Measurements from ENCODE around the gene LYRM9.
"Not testable (repeated sequence)": the region's sequence is repeated elsewhere in the genome, so short reads cannot be mapped to it uniquely, and the experiment has no call there.

The LYRM9 gene

DNA sequence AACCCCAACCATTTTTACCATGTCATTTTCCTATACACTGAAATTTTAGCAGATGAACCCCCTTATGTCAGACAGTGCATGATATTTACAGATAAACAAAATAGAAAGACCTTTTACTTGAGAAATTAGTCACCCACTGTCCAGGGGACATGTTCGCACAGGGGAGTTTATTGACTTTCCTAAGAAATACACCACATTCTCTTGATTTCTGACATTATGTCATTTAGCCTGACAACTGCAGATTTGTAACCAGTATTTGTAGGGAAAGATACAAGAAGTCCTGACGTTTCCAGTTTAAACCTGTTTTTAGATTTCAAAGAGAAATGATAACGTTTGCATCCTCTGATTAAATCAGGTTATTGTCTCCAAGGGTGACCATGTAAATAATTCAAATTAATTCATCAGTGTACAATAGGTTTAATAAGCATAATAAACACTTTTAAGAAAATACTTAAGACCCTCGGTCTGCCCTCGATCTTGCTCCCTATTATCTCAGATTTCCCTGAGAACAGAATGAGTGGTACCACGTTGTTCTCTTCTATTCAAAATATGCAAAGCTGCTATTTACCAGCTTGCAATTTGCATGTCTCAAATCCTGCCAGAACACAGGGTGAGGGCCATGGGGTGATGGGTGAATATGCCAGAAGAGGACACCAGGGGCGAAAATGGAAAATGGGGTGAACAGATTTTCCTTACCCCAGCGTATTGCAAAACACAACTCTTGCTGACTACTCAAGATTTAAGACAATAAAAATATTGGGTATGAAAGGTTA is 2.1 kb upstream of the LYRM9 start:
- TF ChIP-seq, protein P1, sequence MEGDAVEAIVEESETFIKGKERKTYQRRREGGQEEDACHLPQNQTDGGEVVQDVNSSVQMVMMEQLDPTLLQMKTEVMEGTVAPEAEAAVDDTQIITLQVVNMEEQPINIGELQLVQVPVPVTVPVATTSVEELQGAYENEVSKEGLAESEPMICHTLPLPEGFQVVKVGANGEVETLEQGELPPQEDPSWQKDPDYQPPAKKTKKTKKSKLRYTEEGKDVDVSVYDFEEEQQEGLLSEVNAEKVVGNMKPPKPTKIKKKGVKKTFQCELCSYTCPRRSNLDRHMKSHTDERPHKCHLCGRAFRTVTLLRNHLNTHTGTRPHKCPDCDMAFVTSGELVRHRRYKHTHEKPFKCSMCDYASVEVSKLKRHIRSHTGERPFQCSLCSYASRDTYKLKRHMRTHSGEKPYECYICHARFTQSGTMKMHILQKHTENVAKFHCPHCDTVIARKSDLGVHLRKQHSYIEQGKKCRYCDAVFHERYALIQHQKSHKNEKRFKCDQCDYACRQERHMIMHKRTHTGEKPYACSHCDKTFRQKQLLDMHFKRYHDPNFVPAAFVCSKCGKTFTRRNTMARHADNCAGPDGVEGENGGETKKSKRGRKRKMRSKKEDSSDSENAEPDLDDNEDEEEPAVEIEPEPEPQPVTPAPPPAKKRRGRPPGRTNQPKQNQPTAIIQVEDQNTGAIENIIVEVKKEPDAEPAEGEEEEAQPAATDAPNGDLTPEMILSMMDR (conservative IDR thresholded peaks at IDR 0.05), result no peak
- no peak overlapping the region for H3K27ac ChIP-seq

DNA sequence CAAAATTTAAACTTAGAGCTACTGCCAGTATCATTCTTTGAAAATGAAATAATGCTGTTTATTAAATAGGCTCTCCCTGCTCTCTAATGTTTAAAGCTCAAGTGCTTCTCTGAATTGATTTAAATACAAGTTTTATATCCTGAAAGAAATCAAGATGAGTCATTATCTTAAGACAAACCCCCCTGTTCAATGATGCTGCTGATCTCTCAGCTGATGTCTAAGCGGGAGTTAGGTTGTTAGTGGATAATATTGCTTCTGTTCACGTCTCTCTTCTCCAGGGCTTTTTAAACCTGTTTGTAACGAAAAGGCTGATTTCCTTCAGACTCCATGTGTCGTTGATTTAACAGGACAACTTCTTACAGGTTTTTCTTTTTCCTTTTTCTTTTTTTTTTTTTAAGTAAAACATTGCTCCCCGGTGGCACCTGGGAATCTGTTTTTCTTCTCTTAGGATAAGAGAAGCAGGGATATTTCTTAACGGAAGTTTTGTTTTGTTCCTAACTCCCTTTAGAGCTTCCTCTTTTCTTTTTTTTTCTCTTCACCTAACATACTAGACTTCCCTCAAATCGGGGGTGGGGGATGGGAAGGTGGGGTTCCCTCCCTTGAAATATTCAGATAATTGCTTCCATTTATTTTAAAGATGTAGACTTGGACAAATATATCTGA is 807 bp upstream of the LYRM9 start:
- TF ChIP-seq, protein P1 (conservative IDR thresholded peaks at IDR 0.05), result no peak
- H3K27ac ChIP-seq, result no peak overlapping the region

DNA sequence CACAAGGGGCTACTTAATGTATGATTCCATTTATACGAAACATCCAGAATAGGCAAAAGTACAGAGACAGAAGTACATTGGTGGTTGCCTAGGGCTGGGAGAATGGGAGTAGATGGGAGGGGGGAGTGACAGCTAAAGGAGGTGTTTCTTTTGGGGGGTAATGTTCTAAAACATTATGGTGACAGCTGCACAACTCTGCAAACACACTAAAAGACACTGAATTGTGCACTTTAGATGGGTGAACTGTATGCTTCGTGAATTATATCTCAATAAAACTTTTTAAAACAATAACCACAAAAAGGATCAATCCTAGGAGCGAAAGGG is 661 bp downstream of the LYRM9 start:
- TF ChIP-seq, protein P1 (conservative IDR thresholded peaks at IDR 0.05), result no peak
- peak overlapping the region; percentile 76 for H3K27ac ChIP-seq

DNA sequence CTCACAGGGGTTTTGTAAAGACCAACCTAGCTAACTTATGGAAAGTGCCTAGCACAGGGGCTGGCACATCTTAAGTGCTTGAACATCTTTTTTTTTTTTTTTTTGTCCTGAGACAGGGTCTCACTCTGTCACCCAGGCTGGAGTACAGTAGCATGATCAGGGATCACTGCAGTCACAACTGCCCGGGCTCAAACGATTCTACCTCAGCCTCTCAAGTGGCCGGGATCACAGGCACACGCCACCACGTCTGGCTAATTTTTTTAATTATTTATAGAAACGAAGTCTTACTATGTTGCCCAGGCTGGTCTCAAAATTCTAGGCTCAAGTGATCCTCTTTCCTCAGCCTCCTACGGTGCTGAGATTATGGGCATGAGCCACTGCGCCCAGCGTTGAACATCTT is 1.3 kb downstream of the LYRM9 start:
- TF ChIP-seq, protein P1 (conservative IDR thresholded peaks at IDR 0.05), result no peak
- H3K27ac ChIP-seq, result no peak overlapping the region

DNA sequence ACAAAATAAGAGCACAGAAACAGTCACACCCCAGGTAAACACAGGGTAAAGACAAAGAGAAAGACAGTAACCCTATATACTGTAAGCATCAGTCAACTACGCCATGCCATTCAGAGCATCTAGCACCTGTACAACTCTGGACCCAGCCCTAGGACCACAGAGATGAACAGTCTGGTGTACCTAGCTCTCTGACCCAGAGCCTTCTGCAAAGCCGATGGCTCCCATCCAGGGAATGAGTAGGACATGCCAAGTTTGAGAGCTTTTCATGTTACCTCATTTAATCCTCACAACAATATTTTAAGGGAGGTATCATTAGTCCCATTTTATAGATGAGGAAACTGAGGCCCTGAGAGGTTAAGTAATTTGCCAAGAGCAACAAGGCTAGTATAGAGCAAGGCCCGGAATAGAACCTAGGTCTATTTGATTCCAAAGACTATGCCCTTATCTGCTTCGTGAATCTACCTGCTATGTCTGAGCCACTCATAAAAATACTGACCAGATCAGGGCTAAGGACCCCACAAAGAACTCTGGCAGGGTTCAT is 3.4 kb downstream of the LYRM9 start:
- TF ChIP-seq, protein P1 (conservative IDR thresholded peaks at IDR 0.05), result no peak
- H3K27ac ChIP-seq, result no peak overlapping the region

DNA sequence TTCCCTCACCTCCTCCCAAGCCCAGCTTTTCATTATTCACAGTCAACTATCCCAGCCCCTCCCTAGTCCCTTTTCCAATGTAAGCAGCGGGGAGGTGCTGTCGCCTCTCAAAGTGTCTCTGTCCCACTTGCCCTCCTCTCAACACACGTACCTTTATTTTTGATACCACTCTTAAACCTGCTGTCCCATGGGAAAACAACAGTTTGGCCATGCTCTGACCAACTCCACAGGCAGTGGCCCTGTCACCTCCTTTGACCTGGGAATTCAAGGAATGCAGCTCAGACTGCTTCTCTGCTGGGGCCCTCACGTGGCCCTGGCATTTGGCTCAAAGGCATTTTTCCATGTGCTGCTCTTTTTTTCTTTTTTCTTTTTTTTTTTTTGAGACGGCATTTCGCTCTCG is 4.2 kb downstream of the LYRM9 start:
- TF ChIP-seq, protein P1 (conservative IDR thresholded peaks at IDR 0.05), result no peak

DNA sequence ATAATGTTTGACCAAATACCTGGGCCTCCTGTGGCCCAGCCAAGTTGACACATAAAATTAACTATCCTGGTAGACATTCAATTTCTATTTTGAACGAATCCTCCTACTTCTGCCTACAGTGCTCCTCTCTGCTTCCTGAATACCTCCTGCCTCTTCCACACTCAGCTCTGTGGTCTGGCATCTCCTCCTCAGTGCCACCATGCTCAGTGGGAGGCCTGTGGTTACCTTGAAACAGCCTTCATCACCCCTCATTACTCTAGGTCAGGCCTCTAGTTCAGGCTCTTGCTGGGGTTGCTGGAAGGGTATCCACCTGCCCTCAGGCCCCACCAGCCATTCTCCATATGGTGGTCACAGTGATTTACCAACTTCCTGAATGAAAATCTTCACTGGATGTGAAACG is 5.1 kb downstream of the LYRM9 start:
- no peak overlapping the region for H3K27ac ChIP-seq
- TF ChIP-seq, protein P1 (conservative IDR thresholded peaks at IDR 0.05), result no peak

More for the DNA sequence above, 4.2 kb downstream of the LYRM9 start:
- no peak overlapping the region for H3K27ac ChIP-seq

DNA sequence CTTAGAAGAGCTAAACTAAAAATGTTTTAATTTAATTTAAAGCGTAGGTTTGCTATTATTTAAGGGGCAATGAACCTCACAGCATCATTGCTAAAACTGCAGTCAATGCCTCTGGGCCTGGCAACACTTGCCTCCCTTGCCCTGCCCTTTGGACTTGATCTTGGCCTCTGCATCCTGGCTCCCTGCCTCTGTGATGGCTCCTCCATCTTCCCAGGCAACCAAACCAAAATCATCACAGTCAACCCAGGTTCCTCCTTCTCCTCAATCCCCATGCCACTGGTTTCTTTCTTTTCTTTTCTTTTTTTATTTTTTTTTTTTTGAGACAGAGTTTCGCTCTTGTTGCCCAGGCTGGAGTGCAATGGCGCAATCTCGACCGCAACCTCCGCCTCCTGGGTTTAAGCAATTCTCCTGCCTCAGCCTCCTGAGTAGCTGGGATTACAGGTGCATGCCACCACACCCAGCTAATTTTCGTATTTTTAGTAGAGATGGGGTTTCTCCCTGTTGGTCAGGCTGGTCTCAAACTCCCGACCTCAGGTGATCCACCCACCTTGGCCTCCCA is 6.7 kb downstream of the LYRM9 start:
- not testable (repeated sequence) for H3K27ac ChIP-seq

All from VCaP (cell line).